Activated naive CD4-positive, alpha-beta T cell treated with anti-CD3 and anti-CD28 coated beads, Interleukin-2, amount 50 U/mL, for 72 hours (primary cell): ENCODE results near the gene WDTC1. TPM values are rescaled to one million over a fixed set of nuclear protein-coding genes. Genes with fewer than 3 reads are reported as not detected.

Experiments used
- ATAC-seq, 2 donors: fragments of 150-1000 bp; cut with Tn5 transposase; 2 replicates each; pipeline ENCODE4 v1.10.0; 2021; ENCODE audit warnings: mild to moderate bottlenecking in 2 of 2, moderate library complexity in 2 of 2
- DNase-seq, 2 donors: peaks; one replicate each; pipeline ENCODE4 v3.0.0; 2021 to 2022; ENCODE audit warnings: low spot score in 2 of 2
- H3K27ac Mint-ChIP-seq, 2 donors: one replicate each; pipeline ENCODE4 v1.8.0; 2022; ENCODE audit warnings: mild to moderate bottlenecking in 2 of 2, mixed read lengths in 2 of 2
- H3K36me3 Mint-ChIP-seq, 2 donors: one replicate each; pipeline ENCODE4 v1.8.0; 2022; ENCODE audit warnings: mixed read lengths in 2 of 2
- H3K9me3 Mint-ChIP-seq, 2 donors: one replicate each; pipeline ENCODE4 v1.8.0; 2022; ENCODE audit warnings: mixed read lengths in 2 of 2
- total RNA-seq, 2 donors: library from RNA; stranded (reverse); gene quantifications; one replicate each; pipeline ENCODE4 v1.2.3, GENCODE V29; 2022

WDTC1 gene
- total RNA-seq, 2 donors from 2014 or later, result 26.4 to 36.1 TPM

- DNase-seq, result no peak
- H3K9me3 Mint-ChIP-seq, result no peaks in the 10 kb centered on the region
- H3K36me3 Mint-ChIP-seq, result no peaks in the 10 kb centered on the region
- peak overlapping the region in 1 of 2 donors; percentile 2 for H3K27ac Mint-ChIP-seq
- ATAC-seq, result no peak
These were observed 119.2 kb downstream of the WDTC1 start for GRCh38 chr1:27353629-27354028.

GRCh38 chr1:27355683-27356082 is 121.3 kb downstream of the WDTC1 start:
- no peaks in the 10 kb centered on the region for H3K9me3 Mint-ChIP-seq
- H3K27ac Mint-ChIP-seq, result peak overlapping the region in 1 of 2 donors; percentile 63
- ATAC-seq (no peak), DNase-seq (no peak)
- no peaks in the 10 kb centered on the region for H3K36me3 Mint-ChIP-seq

- H3K36me3 Mint-ChIP-seq, result no peaks in the 10 kb centered on the region
- DNase-seq (no peak), ATAC-seq (no peak)
- H3K9me3 Mint-ChIP-seq, result no peaks in the 10 kb centered on the region
- H3K27ac Mint-ChIP-seq, result peak overlapping the region in 1 of 2 donors; percentile 59
These were observed 121.8 kb downstream of the WDTC1 start for GRCh38 chr1:27356277-27356618.

DNA sequence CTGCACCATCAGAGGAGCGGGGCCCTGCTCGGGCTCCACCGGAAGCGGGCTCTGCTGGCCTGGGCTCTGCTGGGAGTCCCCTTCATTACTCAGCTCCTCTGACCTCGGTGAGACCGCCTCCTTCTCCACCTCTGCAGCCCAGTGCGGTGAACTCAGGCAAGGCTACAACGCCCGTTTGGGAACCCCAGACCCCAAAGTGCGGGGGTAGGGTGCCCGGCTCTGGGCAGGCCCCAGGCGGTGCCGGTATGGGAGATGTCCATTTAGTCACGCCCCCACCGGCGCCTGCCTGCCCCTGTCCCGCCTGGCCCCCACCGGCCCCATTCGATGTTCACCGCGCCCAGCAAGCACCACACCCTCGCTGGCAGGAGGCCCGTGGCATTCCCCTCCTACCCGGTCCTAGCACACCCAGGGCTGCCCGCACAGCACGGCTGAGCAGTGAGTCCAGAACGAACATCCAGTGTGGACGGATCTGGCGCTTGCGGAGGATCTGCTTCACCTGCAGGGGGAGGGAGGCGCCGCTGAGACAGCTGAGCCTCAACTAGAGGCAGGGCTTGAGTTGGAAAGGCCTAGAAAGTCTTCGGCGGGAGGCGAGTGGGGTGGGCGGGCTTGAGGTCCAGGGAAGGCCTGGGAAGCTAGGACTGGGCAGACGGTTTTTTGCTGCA is 122.3 kb downstream of the WDTC1 start:
- Mint-ChIP-seq H3K9me3 (no peaks in the 10 kb centered on the region), H3K36me3 (no peaks in the 10 kb centered on the region), H3K27ac (peak overlapping the region; percentile 50 to 59)
- ATAC-seq, result peak; percentile 5 to 52
- no peak for DNase-seq

GRCh38 chr1:27357281-27358037 is 123.0 kb downstream of the WDTC1 start:
- H3K27ac Mint-ChIP-seq, result peak overlapping the region in 1 of 2 donors; percentile 59
- H3K9me3 Mint-ChIP-seq, result no peaks in the 10 kb centered on the region
- no peaks in the 10 kb centered on the region for H3K36me3 Mint-ChIP-seq
- ATAC-seq (peak; percentile 76 to 78), DNase-seq (peak; percentile 83 to 84)

Other genes starting within 250 kb of the WDTC1 start
- gene TRNP1, start 240.9 kb upstream of the WDTC1 start, total RNA-seq, result under 1 TPM in 1 of 2 donors, not detected in 1; 0.29 TPM
- gene TENT5B, start 221.8 kb upstream of the WDTC1 start, total RNA-seq, result under 1 TPM in 1 of 2 donors, not detected in 1; 0.09 TPM
- 10 to 100 TPM; 16.2 to 18.8 TPM for gene SLC9A1, start 79.5 kb upstream of the WDTC1 start, total RNA-seq
- 10 to 100 TPM; 26.9 to 29.8 TPM for gene TMEM222, start 87.5 kb downstream of the WDTC1 start, total RNA-seq
- gene SYTL1, start 107.4 kb downstream of the WDTC1 start, total RNA-seq, result 10 to 100 TPM; 15.6 to 35.1 TPM
- gene MAP3K6, start 132.3 kb downstream of the WDTC1 start, total RNA-seq, result 10 to 100 TPM in 1 of 2 donors, 1 to 10 TPM in 1; 5.5 to 14.7 TPM
- gene FCN3, start 140.2 kb downstream of the WDTC1 start, total RNA-seq, result not detected
- gene CD164L2, start 148.7 kb downstream of the WDTC1 start, total RNA-seq, result not detected
- under 1 TPM; 0.25 to 0.72 TPM for gene GPR3, start 158.0 kb downstream of the WDTC1 start, total RNA-seq